Left ventricle myocardium inferior (tissue), 1 donor: ENCODE measurements around the gene PTPRQ. TPM values are rescaled to one million over a fixed set of nuclear protein-coding genes. Genes with fewer than 3 reads are reported as not detected.

Source experiments
- DNase-seq: peaks from one replicate; pipeline ENCODE4 v3.0.0-alpha.2; 2020
- H3K27ac ChIP-seq: fragments of 200-600 bp; replicated peaks from 2 replicates; pipeline ENCODE4 v1.8.0; 2021
- H3K27me3 ChIP-seq: fragments of 200-600 bp; 2 replicates; pipeline ENCODE4 v1.8.0; 2021; ENCODE audit warnings: low read depth
- H3K36me3 ChIP-seq: fragments of 200-600 bp; 2 replicates; pipeline ENCODE4 v1.8.0; 2021
- H3K4me1 ChIP-seq: fragments of 200-600 bp; 2 replicates; pipeline ENCODE4 v1.8.0; 2021
- H3K4me3 ChIP-seq: fragments of 200-600 bp; 2 replicates; pipeline ENCODE4 v1.8.0; 2021; ENCODE audit warnings: mild to moderate bottlenecking, moderate library complexity
- H3K9me3 ChIP-seq: fragments of 200-600 bp; replicated peaks from 2 replicates; pipeline ENCODE4 v1.8.0; 2021
- CTCF ChIP-seq: fragments of 200-600 bp; IDR thresholded peaks from 2 replicates; pipeline ENCODE4 v1.8.0; 2021; ENCODE audit warnings: antibody characterized with exemption, mild to moderate bottlenecking, borderline replicate concordance
- intact Hi-C: fragments of 100-400 bp; cut with micrococcal nuclease; formaldehyde crosslinking; loops from one replicate; pipeline ENCODE4 v1.11.0; 2022
- total RNA-seq: library from RNA; stranded (reverse); fragmentation: NEBNext Ultra II Directional; extraction: Animal tissue kit (Norgen Biotek cat#: 25700); gene quantifications from one replicate; pipeline ENCODE4 v1.2.1, GENCODE V29; 2021
- donor health status: DM: no; HTN: yes; CAD: no; lungs with severe emphysema.

Gene PTPRQ
- total RNA-seq, 1 donor from 2014 or later: 0.27 TPM

- Histone ChIP-seq H3K36me3 (no peaks in the 10 kb centered on the region), H3K4me3 (no peak overlapping the region), H3K27me3 (no peaks in the 10 kb centered on the region), H3K27ac (no peak overlapping the region), H3K4me1 (no peaks in the 10 kb centered on the region), H3K9me3 (no peaks in the 10 kb centered on the region)
- DNase-seq: no peak
- no peak for TF ChIP-seq CTCF
- intact Hi-C loops: loop anchor here (10.0 kb wide), 2 partner anchors 175 to 345 kb away; no protein-coding TSS in a partner anchor
Observed at GRCh38 chr12:80419644-80420043, 24.4 kb upstream of the PTPRQ start.

GRCh38 chr12:80420075-80420474, 24.0 kb upstream of the PTPRQ start:
- Histone ChIP-seq H3K9me3 (no peaks in the 10 kb centered on the region), H3K4me1 (no peaks in the 10 kb centered on the region), H3K36me3 (no peaks in the 10 kb centered on the region), H3K27me3 (no peaks in the 10 kb centered on the region), H3K4me3 (no peak overlapping the region), H3K27ac (no peak overlapping the region)
- TF ChIP-seq CTCF: no peak
- intact Hi-C loops: no loop called here
- DNase-seq: no peak

GRCh38 chr12:80422550-80422949, 21.5 kb upstream of the PTPRQ start:
- TF ChIP-seq CTCF: no peak
- H3K9me3 ChIP-seq: no peaks in the 10 kb centered on the region
- no peaks in the 10 kb centered on the region for H3K27me3 ChIP-seq
- no peaks in the 10 kb centered on the region for H3K36me3 ChIP-seq
- no peak for DNase-seq
- no peak overlapping the region for H3K27ac ChIP-seq
- intact Hi-C loops: no loop called here
- H3K4me3 ChIP-seq: no peak overlapping the region
- H3K4me1 ChIP-seq: no peaks in the 10 kb centered on the region

GRCh38 chr12:80432061-80432460, 12.0 kb upstream of the PTPRQ start:
- Histone ChIP-seq H3K36me3 (no peaks in the 10 kb centered on the region), H3K4me3 (no peak overlapping the region), H3K27me3 (no peaks in the 10 kb centered on the region), H3K9me3 (no peaks in the 10 kb centered on the region), H3K4me1 (no peaks in the 10 kb centered on the region), H3K27ac (no peak overlapping the region)
- DNase-seq: no peak
- intact Hi-C loops: no loop called here
- TF ChIP-seq CTCF: no peak

GRCh38 chr12:80441921-80442320, 2.1 kb upstream of the PTPRQ start:
- DNase-seq: no peak
- no peaks in the 10 kb centered on the region for H3K36me3 ChIP-seq
- peaks cover 9% of the 10 kb centered on the region for H3K4me1 ChIP-seq
- intact Hi-C loops: no loop called here
- no peak for TF ChIP-seq CTCF
- H3K27me3 ChIP-seq: no peaks in the 10 kb centered on the region
- no peaks in the 10 kb centered on the region for H3K9me3 ChIP-seq
- no peak overlapping the region for H3K4me3 ChIP-seq
- no peak overlapping the region for H3K27ac ChIP-seq
